Liver (tissue), 9 donors: Measurements from ENCODE around the gene BUD13. TPM values are rescaled to one million over a fixed set of nuclear protein-coding genes. Genes with fewer than 3 reads are reported as not detected.

Experiments used
- DNase-seq: peaks from one replicate; pipeline ENCODE4 v3.0.0-alpha.2; 2017; ENCODE audit warnings: low spot score
- H3K27ac ChIP-seq, 2 donors: one replicate each; pipeline ENCODE4 v1.7.0; 2013; ENCODE audit warnings: inconsistent platforms in 2 of 2, low read length in 2 of 2, control low read depth in 1 of 2, low read depth in 1 of 2, mild to moderate bottlenecking in 1 of 2
- H3K27me3 ChIP-seq, 4 donors: one replicate each; pipeline versions ENCODE4 v1.6.1 to v1.7.0; 2013; ENCODE audit warnings: low read length in 3 of 4, inconsistent platforms in 1 of 4, mild to moderate bottlenecking in 1 of 4, moderate library complexity in 1 of 4; ENCODE audit not compliant: control insufficient read depth in 4 of 4, insufficient read depth in 4 of 4
- H3K36me3 ChIP-seq, 4 donors: one replicate each; pipeline versions ENCODE4 v1.6.1 to v1.7.0; 2013; ENCODE audit warnings: low read length in 3 of 4, mild to moderate bottlenecking in 3 of 4, low read depth in 1 of 4, moderate library complexity in 1 of 4; ENCODE audit not compliant: control insufficient read depth in 4 of 4, insufficient read depth in 3 of 4
- H3K4me1 ChIP-seq, 4 donors: one replicate each; pipeline versions ENCODE4 v1.6.1 to v1.7.0; 2013; ENCODE audit warnings: low read length in 3 of 4, mild to moderate bottlenecking in 3 of 4, moderate library complexity in 1 of 4; ENCODE audit not compliant: control insufficient read depth in 4 of 4, insufficient read depth in 4 of 4
- H3K4me3 ChIP-seq, 3 donors: one replicate each; pipeline versions ENCODE4 v1.6.1 to v1.7.0; 2013; ENCODE audit warnings: low read length in 3 of 3, control low read depth in 1 of 3, low read depth in 1 of 3, mild to moderate bottlenecking in 1 of 3
- H3K9ac ChIP-seq, 2 donors: one replicate each; pipeline ENCODE4 v1.7.0; 2013; ENCODE audit warnings: low read length in 2 of 2, mild to moderate bottlenecking in 2 of 2, moderate library complexity in 2 of 2, control low read depth in 1 of 2, low read depth in 1 of 2
- H3K9me3 ChIP-seq, 4 donors: one replicate each; pipeline versions ENCODE4 v1.6.1 to v1.7.0; 2013; ENCODE audit warnings: low read length in 3 of 4; ENCODE audit not compliant: control insufficient read depth in 4 of 4
- FOXA2 ChIP-seq: IDR thresholded peaks from 2 replicates; pipeline ENCODE4 v1.6.1; 2016; ENCODE audit warnings: antibody characterized with exemption
- GABPA ChIP-seq, 2 donors: IDR thresholded peaks in 1 of 2; conservative IDR thresholded peaks in 1 of 2; 2 replicates each; pipeline ENCODE4 v1.6.1; 2016; ENCODE audit warnings: antibody characterized with exemption in 2 of 2, mild to moderate bottlenecking in 1 of 2, moderate library complexity in 1 of 2
- HNF4A ChIP-seq, 2 donors: conservative IDR thresholded peaks; 2 replicates each; pipeline ENCODE4 v1.6.1; 2016; ENCODE audit warnings: antibody characterized with exemption in 2 of 2, mild to moderate bottlenecking in 2 of 2
- HNF4G ChIP-seq: IDR thresholded peaks from 2 replicates; pipeline ENCODE4 v1.6.1; 2016; ENCODE audit warnings: antibody characterized with exemption
- JUND ChIP-seq, 2 donors: IDR thresholded peaks; 2 replicates each; pipeline ENCODE4 v1.6.1; 2016; ENCODE audit warnings: antibody characterized with exemption in 2 of 2
- NR2F2 ChIP-seq: IDR thresholded peaks from 2 replicates; pipeline ENCODE4 v1.6.1; 2016; ENCODE audit warnings: antibody characterized with exemption
- RAD21 ChIP-seq, 2 donors: IDR thresholded peaks; 2 replicates each; pipeline ENCODE4 v1.6.1; 2016; ENCODE audit warnings: antibody characterized with exemption in 2 of 2, mild to moderate bottlenecking in 2 of 2
- RXRA ChIP-seq, 2 donors: IDR thresholded peaks; 2 replicates each; pipeline ENCODE4 v1.6.1; 2017 to 2018; ENCODE audit warnings: antibody characterized with exemption in 2 of 2, mild to moderate bottlenecking in 1 of 2
- YY1 ChIP-seq: IDR thresholded peaks from 2 replicates; pipeline ENCODE4 v1.6.1; 2016; ENCODE audit warnings: antibody characterized with exemption, mild to moderate bottlenecking
- WGBS: extraction: QIAGEN DNeasy Blood & Tissue Kit; methylation state at CpG from one replicate; pipeline ENCODE4 v1.1.7; 2013; 5-methylcytosine and 5-hydroxymethylcytosine counted together
- polyA plus RNA-seq, 2 donors: library from polyadenylated mRNA; stranded (reverse) in 1 of 2; unstranded in 1 of 2; fragments of 200-250 nt in 1 of 2; fragments of >200 nt in 1 of 2; fragmentation: Nextera tagmentation in 1 of 2; extraction: Ambion mirVana in 1 of 2; gene quantifications; one replicate each; pipeline versions ENCODE4 v1.2.1 to v1.2.3, GENCODE V29; 2013 to 2015
- total RNA-seq, 2 donors: library from RNA; depleted of rRNA; stranded (reverse); fragments of >200 nt; gene quantifications; one replicate each; pipeline ENCODE4 v1.2.3, GENCODE V29; 2014
- TF ChIP-seq, protein P1 (sequence below): IDR thresholded peaks from 2 replicates; pipeline ENCODE4 v1.6.1; 2016; ENCODE audit warnings: antibody characterized with exemption
- TF ChIP-seq, protein P2 (sequence below): IDR thresholded peaks from 2 replicates; pipeline ENCODE4 v1.6.1; 2016; ENCODE audit warnings: antibody characterized with exemption
- TF ChIP-seq, protein P3 (sequence below): IDR thresholded peaks from 2 replicates; pipeline ENCODE4 v1.6.1; 2016; ENCODE audit warnings: antibody characterized with exemption
- donor health status: healthy.
- donor health status: healthy.
- donor health status: healthy.
- donor health status: healthy.
- donor health status: healthy.

Gene BUD13
- total and polyA plus RNA-seq, 4 donors = 3.9 to 7.4 (median 5.1) TPM

DNA sequence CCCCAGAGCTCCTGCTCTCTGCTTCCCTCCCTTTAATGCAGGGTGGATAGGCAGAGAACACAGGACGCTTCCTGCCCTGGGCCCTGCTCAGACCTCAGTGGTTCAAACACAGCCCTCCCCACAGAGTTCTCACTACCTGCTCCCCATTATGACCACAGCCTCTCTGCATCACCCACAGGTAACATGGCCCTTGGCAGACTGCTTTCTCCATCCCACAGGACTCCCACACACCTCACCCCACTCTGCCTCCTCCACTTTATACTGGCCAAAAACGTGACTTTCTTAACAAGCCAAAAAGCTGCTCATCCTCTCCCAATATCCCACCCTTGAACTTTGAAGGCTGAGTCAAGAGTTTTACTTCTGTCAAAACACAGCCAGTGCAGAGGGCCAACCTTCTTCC, 33.8 kb downstream of the BUD13 start:
- Histone ChIP-seq H3K27me3 (no peaks in the 10 kb centered on the region), H3K4me1 (peaks cover 0 to 4% (median 1%) of the 10 kb centered on the region in 4 donors), H3K4me3 (no peak overlapping the region), H3K36me3 (no peaks in the 10 kb centered on the region), H3K9ac (no peak overlapping the region), H3K9me3 (no peaks in the 10 kb centered on the region), H3K27ac (no peak overlapping the region)
- TF ChIP-seq, protein P1, sequence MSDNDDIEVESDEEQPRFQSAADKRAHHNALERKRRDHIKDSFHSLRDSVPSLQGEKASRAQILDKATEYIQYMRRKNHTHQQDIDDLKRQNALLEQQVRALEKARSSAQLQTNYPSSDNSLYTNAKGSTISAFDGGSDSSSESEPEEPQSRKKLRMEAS = no peak
- TF ChIP-seq NR2F2 (no peak), RAD21 (IDR thresholded peaks at IDR 0.05) (no peak), FOXA2 (no peak)
- TF ChIP-seq, protein P2, sequence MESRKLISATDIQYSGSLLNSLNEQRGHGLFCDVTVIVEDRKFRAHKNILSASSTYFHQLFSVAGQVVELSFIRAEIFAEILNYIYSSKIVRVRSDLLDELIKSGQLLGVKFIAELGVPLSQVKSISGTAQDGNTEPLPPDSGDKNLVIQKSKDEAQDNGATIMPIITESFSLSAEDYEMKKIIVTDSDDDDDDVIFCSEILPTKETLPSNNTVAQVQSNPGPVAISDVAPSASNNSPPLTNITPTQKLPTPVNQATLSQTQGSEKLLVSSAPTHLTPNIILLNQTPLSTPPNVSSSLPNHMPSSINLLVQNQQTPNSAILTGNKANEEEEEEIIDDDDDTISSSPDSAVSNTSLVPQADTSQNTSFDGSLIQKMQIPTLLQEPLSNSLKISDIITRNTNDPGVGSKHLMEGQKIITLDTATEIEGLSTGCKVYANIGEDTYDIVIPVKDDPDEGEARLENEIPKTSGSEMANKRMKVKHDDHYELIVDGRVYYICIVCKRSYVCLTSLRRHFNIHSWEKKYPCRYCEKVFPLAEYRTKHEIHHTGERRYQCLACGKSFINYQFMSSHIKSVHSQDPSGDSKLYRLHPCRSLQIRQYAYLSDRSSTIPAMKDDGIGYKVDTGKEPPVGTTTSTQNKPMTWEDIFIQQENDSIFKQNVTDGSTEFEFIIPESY = no peak
- no peak for DNase-seq
- WGBS = 93% methylated on average over 2 of the region's 2 CpGs

DNA sequence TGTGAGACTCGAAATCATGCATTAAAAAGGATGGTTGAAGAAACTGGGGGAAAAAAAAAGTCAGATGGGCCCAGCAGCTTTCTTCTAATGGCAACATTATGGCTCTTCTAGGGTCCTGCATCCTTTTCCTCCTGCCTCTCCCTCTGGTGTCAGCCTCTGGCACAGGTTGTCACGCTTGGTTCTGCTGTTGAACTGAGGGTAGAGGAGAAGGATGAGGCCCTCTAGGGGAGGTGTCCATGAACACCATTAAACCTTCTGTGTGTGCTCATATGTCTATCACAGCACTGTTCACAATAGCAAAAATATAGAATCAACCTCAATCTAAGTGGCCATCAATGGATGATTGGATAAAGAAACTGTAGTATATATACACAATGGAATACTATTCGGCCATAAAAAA, 36.0 kb downstream of the BUD13 start:
- Histone ChIP-seq H3K36me3 (no peaks in the 10 kb centered on the region), H3K27me3 (no peaks in the 10 kb centered on the region), H3K27ac (no peak overlapping the region), H3K4me1 (peaks cover 0 to 8% (median 2%) of the 10 kb centered on the region in 4 donors), H3K9ac (no peak overlapping the region), H3K4me3 (no peak overlapping the region), H3K9me3 (no peaks in the 10 kb centered on the region)
- peak in 1 of 2 donors; percentile 7 for TF ChIP-seq RAD21 (IDR thresholded peaks at IDR 0.05)
- TF ChIP-seq, protein P3, sequence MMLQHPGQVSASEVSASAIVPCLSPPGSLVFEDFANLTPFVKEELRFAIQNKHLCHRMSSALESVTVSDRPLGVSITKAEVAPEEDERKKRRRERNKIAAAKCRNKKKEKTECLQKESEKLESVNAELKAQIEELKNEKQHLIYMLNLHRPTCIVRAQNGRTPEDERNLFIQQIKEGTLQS = no peak
- DNase-seq = peak; percentile 17
- WGBS = 97% methylated on average over 3 of the region's 3 CpGs

DNA sequence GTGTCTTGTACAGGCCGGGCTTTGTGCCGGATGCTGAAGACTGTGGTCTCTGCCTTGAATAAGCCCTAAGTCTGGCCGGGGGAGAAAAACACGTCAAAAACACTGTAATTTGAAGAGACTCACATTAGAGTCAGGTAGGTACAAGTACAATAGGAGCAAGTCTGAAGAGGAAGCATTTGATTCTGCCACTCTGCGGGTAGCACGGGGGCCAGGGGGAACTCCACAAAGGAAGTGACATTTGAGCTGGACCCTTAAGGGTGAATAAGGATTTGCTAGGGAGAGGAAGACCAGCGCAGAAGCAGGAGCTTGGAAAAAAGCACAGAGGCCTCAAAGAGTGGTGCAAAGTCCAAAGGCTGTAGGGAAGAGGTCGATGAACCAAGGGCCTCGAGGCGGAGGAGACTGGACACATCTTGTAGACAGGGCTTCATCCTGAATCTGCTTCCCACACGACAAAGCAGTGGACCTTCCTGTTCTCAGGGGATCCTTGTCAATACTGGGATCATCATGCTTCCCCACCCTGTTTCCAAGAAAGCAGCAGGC, 38.7 kb downstream of the BUD13 start:
- no peak for DNase-seq
- no peaks in the 10 kb centered on the region for H3K36me3 ChIP-seq
- H3K4me1 ChIP-seq = peaks cover 0 to 8% (median 4%) of the 10 kb centered on the region in 4 donors
- no peak overlapping the region for H3K4me3 ChIP-seq
- WGBS = 71% methylated on average over 11 of the region's 11 CpGs
- no peak overlapping the region for H3K27ac ChIP-seq
- TF ChIP-seq HNF4A (conservative IDR thresholded peaks at IDR 0.05) = peak; percentile 62 to 84
- no peak for TF ChIP-seq FOXA2
- TF ChIP-seq, protein P2 = no peak
- TF ChIP-seq HNF4G = peak; percentile 49
- TF ChIP-seq RXRA (IDR thresholded peaks at IDR 0.05) = peak; percentile 22 to 60
- no peak for TF ChIP-seq RAD21 (IDR thresholded peaks at IDR 0.05)
- TF ChIP-seq, protein P1 = no peak
- TF ChIP-seq GABPA (IDR thresholded peaks at IDR 0.05 in 1 of 2, conservative IDR thresholded peaks at IDR 0.05 in 1 of 2) = no peak
- TF ChIP-seq YY1 = no peak
- TF ChIP-seq JUND (IDR thresholded peaks at IDR 0.05) = no peak
- TF ChIP-seq NR2F2 = no peak
- H3K9me3 ChIP-seq = no peaks in the 10 kb centered on the region
- H3K27me3 ChIP-seq = no peaks in the 10 kb centered on the region
- H3K9ac ChIP-seq = no peak overlapping the region
